ENCODE results near the gene FRMD1. TPM values are rescaled to one million over a fixed set of nuclear protein-coding genes. Genes with fewer than 3 reads are reported as not detected.

Gene FRMD1
- total RNA-seq, 4 donors from 2014 or later: 0.79 to 4.8 (median 1.7) TPM

- DNase-seq (ENCODE audit: low spot score) (no peak), ATAC-seq (ENCODE audit: low FRiP score) (no peak)
- TF ChIP-seq CTCF (IDR thresholded peaks at IDR 0.05): no peak
Measured at GRCh38 chr6:168013250-168013915, 65.6 kb downstream of the FRMD1 start.

- no peak for ATAC-seq (ENCODE audit: low FRiP score)
- DNase-seq (ENCODE audit: low spot score): no peak
- no peak for TF ChIP-seq CTCF (IDR thresholded peaks at IDR 0.05)
Measured at GRCh38 chr6:168012431-168013249, 66.4 kb downstream of the FRMD1 start.

GRCh38 chr6:168011291-168011690 is 67.7 kb downstream of the FRMD1 start:
- no peak for ATAC-seq (ENCODE audit: low FRiP score)
- no peak for TF ChIP-seq CTCF (IDR thresholded peaks at IDR 0.05)
- no peak for DNase-seq (ENCODE audit: low spot score)

- TF ChIP-seq CTCF (IDR thresholded peaks at IDR 0.05): no peak
- ATAC-seq (ENCODE audit: low FRiP score): no peak
- no peak for DNase-seq (ENCODE audit: low spot score)
Measured at GRCh38 chr6:168009331-168009730, 69.7 kb downstream of the FRMD1 start.

- TF ChIP-seq CTCF (IDR thresholded peaks at IDR 0.05): no peak
- DNase-seq (ENCODE audit: low spot score): no peak
- ATAC-seq (ENCODE audit: low FRiP score): peak; percentile 96
Measured at GRCh38 chr6:168007592-168008338, 71.2 kb downstream of the FRMD1 start.

- DNase-seq (ENCODE audit: low spot score) (no peak), ATAC-seq (ENCODE audit: low FRiP score) (no peak)
- TF ChIP-seq CTCF (IDR thresholded peaks at IDR 0.05): no peak
Measured at GRCh38 chr6:168005796-168006195, 73.2 kb downstream of the FRMD1 start.

All from omental fat pad (tissue), 4 donors.